GM19468 (cell line): Measurements from ENCODE around the gene COL1A2.

Source experiments
- ATAC-seq: cut with Tn5 transposase; IDR thresholded peaks from one replicate; pipeline ENCODE4 v1.9.1; 2021; ENCODE audit warnings: mild to moderate bottlenecking, moderate library complexity, moderate number of reproducible peaks; ENCODE audit not compliant: unreplicated experiment; ENCODE audit errors: extremely low read depth

Gene COL1A2

DNA sequence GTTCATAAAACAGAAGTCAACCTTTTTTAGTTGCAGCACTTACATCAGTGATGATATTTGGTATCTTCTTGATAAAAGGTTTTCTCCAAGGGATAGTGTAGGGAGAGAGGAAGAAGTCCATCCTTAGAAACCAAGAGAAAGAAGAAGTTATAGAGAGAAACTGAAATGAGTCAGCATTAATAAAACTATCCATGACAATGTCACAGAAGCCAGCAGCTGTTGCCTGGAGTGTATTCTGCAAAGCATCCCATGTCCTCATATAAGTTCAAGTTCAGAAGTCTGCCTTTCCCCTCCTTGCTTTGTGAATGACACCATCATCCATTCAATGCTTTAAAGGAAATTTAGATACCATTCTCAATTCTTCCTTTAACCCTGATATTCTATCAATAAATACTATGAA, 14.4 kb upstream of the COL1A2 start:
- no peak for ATAC-seq

DNA sequence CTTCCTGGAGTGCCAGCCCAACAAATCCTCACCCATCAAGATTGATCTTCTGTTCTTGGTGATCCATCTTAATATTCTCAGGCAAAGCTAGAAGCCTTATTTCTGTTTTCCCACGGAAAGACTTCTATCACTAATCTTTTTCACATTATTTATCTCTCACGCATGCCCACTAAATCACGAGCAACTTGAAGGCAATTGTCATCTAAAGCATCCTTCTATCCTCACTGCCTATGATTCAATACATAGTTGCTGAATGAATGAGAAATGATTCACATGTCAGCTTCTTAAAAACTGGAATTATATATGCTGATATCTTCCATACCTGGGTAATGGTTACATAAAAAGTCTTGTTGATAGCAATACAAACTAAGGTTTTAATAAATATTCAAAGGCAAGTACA, 12.6 kb upstream of the COL1A2 start:
- no peak for ATAC-seq

- ATAC-seq: no peak
Observed at GRCh38 chr7:94382746-94383145, 11.9 kb upstream of the COL1A2 start.

GRCh38 chr7:94384315-94384714, 10.4 kb upstream of the COL1A2 start:
- ATAC-seq: no peak

- no peak for ATAC-seq
Observed at GRCh38 chr7:94386416-94386815, 8.3 kb upstream of the COL1A2 start.

DNA sequence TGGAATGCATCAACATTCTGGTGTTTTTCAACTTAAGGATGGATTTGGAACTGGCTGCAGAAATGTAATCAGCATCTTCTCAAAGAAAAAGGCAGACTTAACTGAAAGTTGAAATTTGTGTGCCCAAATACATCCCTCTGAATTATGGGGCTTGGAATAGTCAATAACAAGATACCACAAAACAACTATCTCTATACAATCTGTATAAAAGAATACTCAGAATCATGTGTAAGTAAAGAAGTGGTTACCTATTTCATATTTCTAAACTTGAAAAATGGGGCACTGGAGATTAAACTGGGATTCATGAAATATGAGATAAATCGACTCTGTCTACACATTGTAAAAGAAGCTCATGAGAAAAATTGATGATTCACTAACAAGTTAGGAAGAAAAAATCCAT, 6.2 kb upstream of the COL1A2 start:
- ATAC-seq: no peak

DNA sequence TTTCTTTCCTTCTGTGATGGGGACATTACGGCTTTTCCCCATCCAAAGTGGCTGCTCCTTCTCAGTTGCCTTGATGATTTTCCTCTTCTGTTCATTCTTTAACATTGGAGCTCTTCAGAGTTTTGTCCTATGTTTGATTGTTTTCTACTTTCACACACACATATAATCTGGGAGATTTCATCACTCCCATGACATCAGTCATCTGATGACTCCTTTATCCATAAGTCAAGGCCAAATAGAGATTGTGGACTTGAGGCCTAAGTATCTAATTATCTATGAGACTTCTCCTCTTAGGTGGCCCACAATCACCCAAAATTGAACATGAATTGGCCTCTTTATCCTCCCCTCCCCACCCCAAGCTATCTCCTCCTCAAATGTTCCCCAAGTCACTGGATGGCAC, 5.3 kb upstream of the COL1A2 start:
- ATAC-seq: no peak

DNA sequence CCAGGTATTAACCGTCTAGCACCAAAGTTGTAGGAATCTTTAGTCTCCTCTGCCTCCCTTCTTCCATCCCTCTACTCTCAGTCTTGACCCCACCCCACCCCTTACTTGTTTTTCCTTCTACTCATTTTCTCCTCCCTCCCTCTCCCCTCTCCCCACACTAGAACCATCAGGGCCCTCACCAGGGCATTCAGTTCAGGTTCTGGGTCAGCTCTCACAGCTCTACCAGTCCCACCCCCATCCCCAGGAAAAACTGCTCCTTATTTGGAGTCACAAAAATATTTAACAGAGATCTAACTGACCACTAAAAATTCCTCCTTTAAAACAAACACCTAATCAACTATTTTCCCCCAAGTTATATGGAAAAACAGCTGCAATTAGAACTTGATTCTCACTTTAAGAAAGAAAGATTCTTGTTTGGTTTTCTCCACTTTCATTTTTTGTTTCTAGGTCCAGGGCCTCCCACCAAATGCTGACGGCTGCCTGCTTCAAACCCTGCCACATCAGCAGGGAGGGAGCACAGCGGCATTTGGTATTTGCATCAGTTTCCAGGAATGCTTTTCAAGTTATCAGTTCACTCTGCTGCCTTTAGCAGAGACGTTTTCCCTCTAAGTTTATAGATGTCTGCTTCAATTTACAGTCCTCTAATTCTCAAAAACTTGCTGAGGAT, 2.8 kb upstream of the COL1A2 start:
- no peak for ATAC-seq

GRCh38 chr7:94392393-94392786, 2.3 kb upstream of the COL1A2 start:
- no peak for ATAC-seq

GRCh38 chr7:94393246-94394108, 1.2 kb upstream of the COL1A2 start:
- no peak for ATAC-seq

- no peak for ATAC-seq
Observed at GRCh38 chr7:94394109-94394436, 622 bp upstream of the COL1A2 start.

- peak; percentile 59 for ATAC-seq
Observed at GRCh38 chr7:94395141-94396036, 694 bp downstream of the COL1A2 start.

GRCh38 chr7:94396037-94396431, 1.3 kb downstream of the COL1A2 start:
- no peak for ATAC-seq

DNA sequence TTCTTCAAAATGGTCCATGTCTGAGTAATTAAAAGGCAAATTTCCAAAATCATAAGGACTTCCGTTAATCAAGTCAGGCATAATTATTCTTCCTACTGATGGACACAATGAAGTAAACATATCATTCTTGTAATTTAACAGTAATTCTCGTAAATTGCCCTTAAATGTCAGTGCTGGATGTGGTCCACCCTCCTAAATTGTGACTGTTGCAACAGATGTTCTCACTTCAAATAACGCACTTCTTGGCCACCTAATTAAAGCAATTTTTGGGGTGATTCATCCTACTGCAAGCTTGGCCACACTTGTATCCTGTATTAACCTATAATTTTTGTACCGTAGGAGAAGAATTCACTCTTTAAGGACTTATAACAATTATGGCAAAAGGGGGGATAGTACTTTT, 1.9 kb downstream of the COL1A2 start:
- ATAC-seq: no peak

DNA sequence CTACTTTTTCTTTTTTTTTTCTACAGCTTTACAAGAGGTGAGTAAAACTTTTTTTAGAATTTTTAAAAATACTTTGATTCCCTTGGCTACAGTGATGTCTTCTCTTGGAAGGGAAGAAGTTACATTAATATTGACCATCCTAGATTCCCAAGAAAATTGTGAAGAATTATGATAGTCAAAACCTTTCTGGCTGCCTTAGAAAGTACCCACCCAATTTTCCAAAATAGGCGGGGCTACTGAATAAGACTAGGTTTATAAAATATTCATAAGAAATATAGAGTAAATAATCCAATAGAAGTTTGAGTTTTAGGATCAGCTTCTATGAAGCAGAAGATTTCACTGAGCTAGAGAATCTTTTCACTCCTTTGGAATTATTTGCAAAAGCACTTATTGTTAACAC, 3.0 kb downstream of the COL1A2 start:
- no peak for ATAC-seq

GRCh38 chr7:94398841-94399240, 4.1 kb downstream of the COL1A2 start:
- ATAC-seq: no peak

DNA sequence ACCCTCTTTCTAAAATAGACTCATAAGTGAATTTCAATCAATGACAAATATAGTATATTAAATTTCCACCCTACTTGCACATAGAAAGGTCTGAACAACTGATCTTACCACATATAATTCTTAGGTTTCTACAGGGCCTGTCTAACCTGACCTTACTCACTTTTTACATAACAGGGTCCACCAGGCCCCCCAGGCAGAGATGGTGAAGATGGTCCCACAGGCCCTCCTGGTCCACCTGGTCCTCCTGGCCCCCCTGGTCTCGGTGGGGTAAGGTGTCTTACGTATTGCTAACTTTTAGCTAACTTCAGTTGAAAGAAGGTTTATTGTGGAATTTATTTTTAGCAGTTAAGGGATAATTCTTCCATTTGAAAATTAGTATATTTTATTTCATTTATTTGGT, 5.3 kb downstream of the COL1A2 start:
- ATAC-seq: no peak

- ATAC-seq: no peak
Observed at GRCh38 chr7:94400643-94401427, 6.1 kb downstream of the COL1A2 start.

- ATAC-seq: no peak
Observed at GRCh38 chr7:94401428-94401814, 6.7 kb downstream of the COL1A2 start.

GRCh38 chr7:94403546-94403945, 8.9 kb downstream of the COL1A2 start:
- no peak for ATAC-seq
